ENCODE measurements around the gene CEP131. TPM values are rescaled to one million over a fixed set of nuclear protein-coding genes. Genes with fewer than 3 reads are reported as not detected.

Gene CEP131
- total RNA-seq, 1 donor from 2014 or later = 12.2 TPM

DNA sequence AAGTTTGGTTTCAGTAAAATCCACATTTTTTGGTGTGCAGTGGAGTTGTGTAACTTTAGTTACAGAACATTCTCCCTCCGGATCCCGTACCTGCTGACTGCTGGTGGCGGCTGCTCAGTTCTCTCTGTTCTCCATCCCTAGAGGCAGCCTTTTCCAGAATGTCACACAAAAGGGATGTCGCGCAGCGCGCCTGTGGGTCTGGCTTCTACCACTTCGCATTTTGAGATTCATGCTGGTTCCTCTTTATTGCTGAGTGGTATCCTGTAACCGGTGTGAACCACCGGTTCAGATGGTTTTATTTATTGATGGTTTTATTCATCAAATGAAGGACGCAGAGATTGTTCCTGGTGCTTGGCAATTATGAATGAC, 981 bp upstream of the CEP131 start:
- H3K9me3 Mint-ChIP-seq (ENCODE audit: unreplicated experiment) = no peaks in the 10 kb centered on the region
- TF ChIP-seq, protein P1, sequence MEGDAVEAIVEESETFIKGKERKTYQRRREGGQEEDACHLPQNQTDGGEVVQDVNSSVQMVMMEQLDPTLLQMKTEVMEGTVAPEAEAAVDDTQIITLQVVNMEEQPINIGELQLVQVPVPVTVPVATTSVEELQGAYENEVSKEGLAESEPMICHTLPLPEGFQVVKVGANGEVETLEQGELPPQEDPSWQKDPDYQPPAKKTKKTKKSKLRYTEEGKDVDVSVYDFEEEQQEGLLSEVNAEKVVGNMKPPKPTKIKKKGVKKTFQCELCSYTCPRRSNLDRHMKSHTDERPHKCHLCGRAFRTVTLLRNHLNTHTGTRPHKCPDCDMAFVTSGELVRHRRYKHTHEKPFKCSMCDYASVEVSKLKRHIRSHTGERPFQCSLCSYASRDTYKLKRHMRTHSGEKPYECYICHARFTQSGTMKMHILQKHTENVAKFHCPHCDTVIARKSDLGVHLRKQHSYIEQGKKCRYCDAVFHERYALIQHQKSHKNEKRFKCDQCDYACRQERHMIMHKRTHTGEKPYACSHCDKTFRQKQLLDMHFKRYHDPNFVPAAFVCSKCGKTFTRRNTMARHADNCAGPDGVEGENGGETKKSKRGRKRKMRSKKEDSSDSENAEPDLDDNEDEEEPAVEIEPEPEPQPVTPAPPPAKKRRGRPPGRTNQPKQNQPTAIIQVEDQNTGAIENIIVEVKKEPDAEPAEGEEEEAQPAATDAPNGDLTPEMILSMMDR (IDR thresholded peaks at IDR 0.05) = no peak
- no peaks in the 10 kb centered on the region for H3K27me3 Mint-ChIP-seq (ENCODE audit: unreplicated experiment)
- DNase-seq (ENCODE audit: extremely low spot score, unreplicated experiment) = no peak
- peak overlapping the region; percentile 78 for H3K4me3 Mint-ChIP-seq (ENCODE audit: unreplicated experiment)
- H3K4me1 Mint-ChIP-seq (ENCODE audit: unreplicated experiment) = peaks cover 17% of the 10 kb centered on the region
- peaks cover 11% of the 10 kb centered on the region for H3K36me3 Mint-ChIP-seq (ENCODE audit: unreplicated experiment)
- peak overlapping the region; percentile 50 for H3K27ac Mint-ChIP-seq (ENCODE audit: unreplicated experiment)

DNA sequence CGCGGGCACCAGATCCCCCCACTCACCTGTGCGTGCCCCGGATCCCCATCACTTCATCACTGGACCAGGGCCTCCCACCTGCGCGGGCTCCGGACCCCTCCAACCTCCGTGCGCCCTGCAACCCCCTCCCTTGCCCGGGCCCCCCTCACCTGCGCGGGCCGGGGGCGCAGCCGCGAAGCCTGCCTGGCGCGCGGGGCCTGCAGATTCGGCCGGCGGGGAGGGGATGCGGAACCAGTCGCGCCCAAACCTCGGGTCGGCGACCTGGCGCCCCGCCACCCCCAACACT, 202 bp downstream of the CEP131 start:
- Mint-ChIP-seq H3K9me3 (ENCODE audit: unreplicated experiment) (no peaks in the 10 kb centered on the region), H3K4me1 (ENCODE audit: unreplicated experiment) (peaks cover 17% of the 10 kb centered on the region), H3K4me3 (ENCODE audit: unreplicated experiment) (peak overlapping the region; percentile 78), H3K36me3 (ENCODE audit: unreplicated experiment) (peaks cover 4% of the 10 kb centered on the region), H3K27ac (ENCODE audit: unreplicated experiment) (no peak overlapping the region), H3K27me3 (ENCODE audit: unreplicated experiment) (no peaks in the 10 kb centered on the region)
- TF ChIP-seq, protein P1 (IDR thresholded peaks at IDR 0.05) = no peak
- no peak for DNase-seq (ENCODE audit: extremely low spot score, unreplicated experiment)

DNA sequence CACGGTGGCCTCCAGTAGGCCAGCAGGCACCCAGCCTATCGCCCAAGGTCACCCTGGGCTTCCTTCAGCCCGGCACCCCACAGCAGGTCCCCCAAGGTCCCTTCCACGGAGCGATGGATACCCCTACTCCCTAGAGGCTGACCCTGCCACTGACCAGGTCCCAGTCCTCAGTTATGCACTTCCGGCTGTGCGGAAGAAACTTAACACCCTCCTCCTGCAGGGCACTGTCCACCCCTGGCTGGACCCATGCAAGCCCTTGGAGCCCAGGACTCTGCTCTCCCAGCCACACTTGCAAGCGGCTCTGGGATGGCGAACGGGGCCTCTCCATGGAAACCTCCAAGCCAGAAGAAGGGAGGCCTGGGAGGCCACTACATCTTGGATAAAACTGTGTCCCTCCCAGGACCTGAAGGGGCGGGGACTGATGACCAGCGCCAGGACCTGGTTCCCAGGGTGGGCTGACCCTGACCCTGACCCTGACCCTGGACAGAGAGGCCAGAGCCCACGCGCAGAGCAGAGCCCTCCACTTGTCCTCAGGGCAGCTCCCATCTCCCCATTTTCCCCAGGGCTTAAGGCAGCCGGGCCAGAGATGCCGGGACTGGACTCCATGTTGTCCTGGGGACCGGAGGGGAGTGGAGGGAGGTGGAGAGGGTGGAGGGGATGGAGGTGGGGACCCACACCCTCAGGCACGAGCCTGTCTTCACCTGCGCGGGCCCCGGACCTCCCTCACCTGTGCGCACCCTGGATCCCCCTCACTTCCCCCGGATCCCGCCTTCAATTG, 734 bp downstream of the CEP131 start:
- Mint-ChIP-seq H3K4me3 (ENCODE audit: unreplicated experiment) (peak overlapping the region; percentile 69), H3K27me3 (ENCODE audit: unreplicated experiment) (no peaks in the 10 kb centered on the region), H3K4me1 (ENCODE audit: unreplicated experiment) (peaks cover 17% of the 10 kb centered on the region), H3K27ac (ENCODE audit: unreplicated experiment) (no peak overlapping the region), H3K36me3 (ENCODE audit: unreplicated experiment) (peaks cover 2% of the 10 kb centered on the region), H3K9me3 (ENCODE audit: unreplicated experiment) (no peaks in the 10 kb centered on the region)
- DNase-seq (ENCODE audit: extremely low spot score, unreplicated experiment) = no peak
- TF ChIP-seq, protein P1 (IDR thresholded peaks at IDR 0.05) = no peak

DNA sequence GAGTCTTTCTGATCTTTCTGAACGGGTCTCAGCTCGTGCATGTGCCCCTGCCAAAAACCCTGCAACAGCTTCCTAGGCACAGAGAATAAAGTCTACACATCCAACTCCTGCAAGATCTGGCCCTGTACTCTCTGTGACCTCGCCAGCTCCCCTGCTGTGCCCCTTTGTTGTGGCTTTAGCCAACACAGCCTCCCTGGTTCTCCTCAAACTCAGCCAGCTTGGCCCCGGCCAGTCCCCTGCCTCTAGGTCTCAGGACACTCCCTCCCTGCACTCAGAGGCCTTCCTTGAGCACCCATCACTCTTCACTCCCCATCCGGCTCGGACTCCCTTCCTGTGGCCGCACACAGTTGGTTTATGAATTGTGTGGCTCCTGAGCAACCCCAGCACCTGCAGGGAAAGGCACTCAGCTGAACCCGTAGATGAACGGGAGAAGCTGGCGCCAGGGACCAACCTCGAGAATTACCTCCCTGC, 1.4 kb downstream of the CEP131 start:
- H3K27ac Mint-ChIP-seq (ENCODE audit: unreplicated experiment) = peak overlapping the region; percentile 15
- H3K36me3 Mint-ChIP-seq (ENCODE audit: unreplicated experiment) = peaks cover 2% of the 10 kb centered on the region
- H3K27me3 Mint-ChIP-seq (ENCODE audit: unreplicated experiment) = no peaks in the 10 kb centered on the region
- peaks cover 17% of the 10 kb centered on the region for H3K4me1 Mint-ChIP-seq (ENCODE audit: unreplicated experiment)
- peak overlapping the region; percentile 69 for H3K4me3 Mint-ChIP-seq (ENCODE audit: unreplicated experiment)
- no peak for DNase-seq (ENCODE audit: extremely low spot score, unreplicated experiment)
- H3K9me3 Mint-ChIP-seq (ENCODE audit: unreplicated experiment) = no peaks in the 10 kb centered on the region
- TF ChIP-seq, protein P1 (IDR thresholded peaks at IDR 0.05) = no peak

DNA sequence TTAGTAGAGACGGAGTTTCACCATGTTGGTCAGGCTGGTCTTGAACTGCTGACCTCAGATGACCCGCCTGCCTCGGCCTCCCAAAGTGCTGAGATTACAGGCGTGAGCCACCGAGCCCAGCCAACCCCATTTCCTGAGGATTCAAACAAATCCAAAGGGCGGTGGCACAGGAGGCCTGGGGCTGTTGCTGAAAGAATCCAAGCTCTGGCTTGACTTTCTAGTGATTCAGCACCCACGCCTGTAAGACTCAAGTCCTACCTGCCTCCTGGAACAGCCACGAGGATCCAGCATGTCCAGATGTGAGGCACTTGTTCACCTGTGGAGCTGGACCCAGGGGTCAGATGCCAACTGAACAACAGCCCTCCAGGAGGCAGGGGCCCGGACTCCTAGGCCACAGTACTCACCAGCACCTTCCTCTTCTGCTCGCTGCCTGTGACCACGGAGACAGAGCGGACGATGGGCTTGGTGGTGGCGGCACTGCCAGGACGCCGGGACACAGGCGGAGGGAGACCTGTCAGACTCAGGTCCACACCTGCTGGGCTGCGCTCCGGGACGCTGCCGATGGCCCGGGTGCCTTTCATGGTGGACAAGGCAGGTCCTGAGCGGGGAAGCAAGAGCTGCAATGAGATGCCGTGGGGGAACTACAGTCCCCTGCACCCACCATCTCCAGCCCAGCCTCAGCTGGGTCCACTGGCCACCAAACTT, 3.1 kb downstream of the CEP131 start:
- Mint-ChIP-seq H3K4me3 (ENCODE audit: unreplicated experiment) (no peak overlapping the region), H3K9me3 (ENCODE audit: unreplicated experiment) (no peaks in the 10 kb centered on the region), H3K36me3 (ENCODE audit: unreplicated experiment) (peaks cover 2% of the 10 kb centered on the region), H3K27ac (ENCODE audit: unreplicated experiment) (no peak overlapping the region), H3K4me1 (ENCODE audit: unreplicated experiment) (peaks cover 17% of the 10 kb centered on the region), H3K27me3 (ENCODE audit: unreplicated experiment) (no peaks in the 10 kb centered on the region)
- TF ChIP-seq, protein P1 (IDR thresholded peaks at IDR 0.05) = no peak
- DNase-seq (ENCODE audit: extremely low spot score, unreplicated experiment) = no peak

All from osteocyte (in vitro differentiated cells).